Naive thymus-derived CD8-positive, alpha-beta T cell (primary cell): Measurements from ENCODE around the gene PRDM11. TPM values are rescaled to one million over a fixed set of nuclear protein-coding genes. Genes with fewer than 3 reads are reported as not detected.

Experiments used
- ATAC-seq, 2 donors: fragments of 150-1000 bp; cut with Tn5 transposase in 1 of 2; sonication (Bioruptor Pico), chemical (Tn5 transposase) in 1 of 2; 1 replicate in 1 of 2; 2 replicates in 1 of 2; pipeline ENCODE4 v1.10.0; 2021; ENCODE audit warnings: mild to moderate bottlenecking in 2 of 2, moderate library complexity in 2 of 2
- POLR2A ChIA-PET: fragments of 350-600 bp; sonication (Branson Sonifier 250); formaldehyde crosslinking; loops from one replicate; lab custom pipeline; 2021; ENCODE audit warnings: antibody characterized with exemption; lab: Charles Lee
- DNase-seq, 10 donors: peaks; one replicate each; pipeline versions ENCODE4 v3.0.0 to v3.0.0-alpha.2; 2020 to 2022
- H3K27ac Mint-ChIP-seq, 10 donors: one replicate each; pipeline ENCODE4 v1.8.0; 2020 to 2022; ENCODE audit warnings: mild to moderate bottlenecking in 10 of 10, mixed read lengths in 10 of 10, moderate library complexity in 4 of 10, inconsistent platforms in 1 of 10
- H3K27me3 Mint-ChIP-seq, 5 donors: one replicate each; pipeline ENCODE4 v1.8.0; 2021 to 2022; ENCODE audit warnings: mixed read lengths in 5 of 5
- H3K36me3 Mint-ChIP-seq, 3 donors: one replicate each; pipeline ENCODE4 v1.8.0; 2020 to 2022; ENCODE audit warnings: mixed read lengths in 3 of 3, mild to moderate bottlenecking in 2 of 3, inconsistent platforms in 1 of 3
- H3K4me1 Mint-ChIP-seq, 4 donors: one replicate each; pipeline ENCODE4 v1.8.0; 2021 to 2022; ENCODE audit warnings: mixed read lengths in 4 of 4
- H3K4me3 Mint-ChIP-seq, 10 donors: one replicate each; pipeline ENCODE4 v1.8.0; 2020 to 2022; ENCODE audit warnings: mild to moderate bottlenecking in 10 of 10, mixed read lengths in 10 of 10, moderate library complexity in 6 of 10, inconsistent platforms in 1 of 10
- H3K9me3 Mint-ChIP-seq, 9 donors: one replicate each; pipeline ENCODE4 v1.8.0; 2020 to 2022; ENCODE audit warnings: mixed read lengths in 9 of 9, mild to moderate bottlenecking in 3 of 9, inconsistent platforms in 1 of 9, moderate library complexity in 1 of 9
- polyA plus RNA-seq, 3 donors: library from polyadenylated mRNA; unstranded; fragments of 300-500 nt; fragmentation: Illumina TruSeq; gene quantifications; one replicate each; pipeline ENCODE4 v1.2.3, GENCODE V29; 2021
- total RNA-seq, 8 experiments: library from RNA in 2 of 8; stranded (reverse) in 2 of 8; gene quantifications; one replicate each; pipeline ENCODE4 v1.2.3 and lab custom pipeline; 2021 to 2026

Gene PRDM11
- total and polyA plus RNA-seq, 5 experiments from 2014 or later = 0.49 to 12.0 (median 1.4) TPM

GRCh38 chr11:45181193-45181888 is 34.9 kb downstream of the PRDM11 start:
- H3K27ac Mint-ChIP-seq = peak overlapping the region in 1 of 10 donors; percentile 15
- ATAC-seq (no peak), DNase-seq (no peak)
- H3K9me3 Mint-ChIP-seq = no peaks in the 10 kb centered on the region
- H3K27me3 Mint-ChIP-seq = peaks cover 9 to 14% (median 11%) of the 10 kb centered on the region in 5 donors
- H3K4me1 Mint-ChIP-seq = peaks cover 14 to 20% (median 17%) of the 10 kb centered on the region in 4 donors
- peaks cover 4 to 7% (median 4%) of the 10 kb centered on the region in 3 donors for H3K36me3 Mint-ChIP-seq
- H3K4me3 Mint-ChIP-seq = peak overlapping the region; percentile 41 to 74 (median 56)
- POLR2A ChIA-PET = interaction anchor here (0.7 kb wide), 1 partner anchor 15 kb away, joined by 3 read pairs; no protein-coding TSS in a partner anchor

GRCh38 chr11:45181889-45182550 is 35.6 kb downstream of the PRDM11 start:
- Mint-ChIP-seq H3K36me3 (peaks cover 4 to 8% (median 5%) of the 10 kb centered on the region in 3 donors), H3K4me3 (peak overlapping the region in 9 of 10 donors; percentile 29 to 74 (median 53)), H3K27ac (peak overlapping the region in 2 of 10 donors; percentile 15 to 55)

GRCh38 chr11:45182902-45183301 is 36.5 kb downstream of the PRDM11 start:
- Mint-ChIP-seq H3K27ac (no peak overlapping the region), H3K36me3 (peaks cover 0 to 11% (median 11%) of the 10 kb centered on the region in 3 donors), H3K4me3 (peak overlapping the region in 1 of 10 donors; percentile 45), H3K27me3 (peaks cover 9 to 14% (median 11%) of the 10 kb centered on the region in 5 donors), H3K4me1 (peaks cover 14 to 17% (median 17%) of the 10 kb centered on the region in 4 donors), H3K9me3 (no peaks in the 10 kb centered on the region)
- ATAC-seq = no peak
- no peak for DNase-seq
- POLR2A ChIA-PET = no interaction called here

More at GRCh38 chr11:45181889-45182550, 35.6 kb downstream of the PRDM11 start:
- H3K27me3 Mint-ChIP-seq = peaks cover 9 to 14% (median 11%) of the 10 kb centered on the region in 5 donors
- POLR2A ChIA-PET = no interaction called here
- ATAC-seq (no peak), DNase-seq (no peak)
- no peaks in the 10 kb centered on the region for H3K9me3 Mint-ChIP-seq
- H3K4me1 Mint-ChIP-seq = peaks cover 16 to 20% (median 17%) of the 10 kb centered on the region in 4 donors

- DNase-seq = no peak
- peaks cover 0 to 6% (median 0%) of the 10 kb centered on the region in 5 donors for H3K27me3 Mint-ChIP-seq
- H3K9me3 Mint-ChIP-seq = no peaks in the 10 kb centered on the region
- no peak overlapping the region for H3K4me3 Mint-ChIP-seq
- H3K27ac Mint-ChIP-seq = no peak overlapping the region
- no peak for ATAC-seq
- POLR2A ChIA-PET = no interaction called here
- H3K4me1 Mint-ChIP-seq = peaks cover 0 to 8% (median 6%) of the 10 kb centered on the region in 4 donors
- peaks cover 5 to 25% (median 16%) of the 10 kb centered on the region in 3 donors for H3K36me3 Mint-ChIP-seq
Measured at GRCh38 chr11:45184640-45185039, 38.2 kb downstream of the PRDM11 start.

- Mint-ChIP-seq H3K9me3 (no peaks in the 10 kb centered on the region), H3K4me3 (no peak overlapping the region), H3K36me3 (peaks cover 5 to 29% (median 16%) of the 10 kb centered on the region in 3 donors), H3K4me1 (peaks cover 0 to 6% (median 2%) of the 10 kb centered on the region in 4 donors), H3K27ac (no peak overlapping the region), H3K27me3 (peaks cover 0 to 2% (median 0%) of the 10 kb centered on the region in 5 donors)
- POLR2A ChIA-PET = no interaction called here
- DNase-seq = no peak
- ATAC-seq = no peak
Measured at GRCh38 chr11:45185228-45185729, 38.8 kb downstream of the PRDM11 start.

- ATAC-seq = no peak
- Mint-ChIP-seq H3K9me3 (no peaks in the 10 kb centered on the region), H3K4me3 (no peak overlapping the region), H3K36me3 (peaks cover 13 to 37% (median 24%) of the 10 kb centered on the region in 3 donors), H3K4me1 (peaks cover 0 to 6% (median 0%) of the 10 kb centered on the region in 4 donors), H3K27me3 (no peaks in the 10 kb centered on the region), H3K27ac (peak overlapping the region in 1 of 10 donors; percentile 22)
- POLR2A ChIA-PET = no interaction called here
- no peak for DNase-seq
Measured at GRCh38 chr11:45187375-45187774, 40.9 kb downstream of the PRDM11 start.

- no peak overlapping the region for H3K4me3 Mint-ChIP-seq
- H3K27me3 Mint-ChIP-seq = no peaks in the 10 kb centered on the region
- H3K4me1 Mint-ChIP-seq = peaks cover 0 to 6% (median 0%) of the 10 kb centered on the region in 4 donors
- H3K27ac Mint-ChIP-seq = no peak overlapping the region
- H3K9me3 Mint-ChIP-seq = no peaks in the 10 kb centered on the region
- peaks cover 13 to 37% (median 25%) of the 10 kb centered on the region in 3 donors for H3K36me3 Mint-ChIP-seq
- POLR2A ChIA-PET = no interaction called here
- DNase-seq (no peak), ATAC-seq (no peak)
Measured at GRCh38 chr11:45188127-45188526, 41.7 kb downstream of the PRDM11 start.

- Mint-ChIP-seq H3K4me1 (peaks cover 0 to 6% (median 0%) of the 10 kb centered on the region in 4 donors), H3K27ac (no peak overlapping the region), H3K4me3 (no peak overlapping the region), H3K36me3 (peaks cover 13 to 39% (median 25%) of the 10 kb centered on the region in 3 donors), H3K9me3 (no peaks in the 10 kb centered on the region), H3K27me3 (no peaks in the 10 kb centered on the region)
- no peak for DNase-seq
- no peak for ATAC-seq
- POLR2A ChIA-PET = no interaction called here
Measured at GRCh38 chr11:45189230-45189629, 42.8 kb downstream of the PRDM11 start.

- DNase-seq = no peak
- POLR2A ChIA-PET = no interaction called here
- no peak overlapping the region for H3K4me3 Mint-ChIP-seq
- peaks cover 0 to 5% (median 0%) of the 10 kb centered on the region in 4 donors for H3K4me1 Mint-ChIP-seq
- H3K36me3 Mint-ChIP-seq = peaks cover 7 to 47% (median 28%) of the 10 kb centered on the region in 3 donors
- H3K27me3 Mint-ChIP-seq = no peaks in the 10 kb centered on the region
- peak overlapping the region in 1 of 10 donors; percentile 5 for H3K27ac Mint-ChIP-seq
- no peaks in the 10 kb centered on the region for H3K9me3 Mint-ChIP-seq
- ATAC-seq = no peak
Measured at GRCh38 chr11:45193695-45194094, 47.3 kb downstream of the PRDM11 start.

GRCh38 chr11:45204761-45205160 is 58.3 kb downstream of the PRDM11 start:
- H3K4me1 Mint-ChIP-seq = peaks cover 4 to 18% (median 12%) of the 10 kb centered on the region in 4 donors
- POLR2A ChIA-PET = no interaction called here
- H3K9me3 Mint-ChIP-seq = no peaks in the 10 kb centered on the region
- ATAC-seq = no peak
- H3K36me3 Mint-ChIP-seq = peaks cover 7 to 43% (median 29%) of the 10 kb centered on the region in 3 donors
- H3K4me3 Mint-ChIP-seq = no peak overlapping the region
- no peak overlapping the region for H3K27ac Mint-ChIP-seq
- DNase-seq = no peak
- H3K27me3 Mint-ChIP-seq = no peaks in the 10 kb centered on the region

GRCh38 chr11:45205978-45206377 is 59.5 kb downstream of the PRDM11 start:
- no peaks in the 10 kb centered on the region for H3K27me3 Mint-ChIP-seq
- H3K36me3 Mint-ChIP-seq = peaks cover 7 to 50% (median 29%) of the 10 kb centered on the region in 3 donors
- no peaks in the 10 kb centered on the region for H3K9me3 Mint-ChIP-seq
- no peak overlapping the region for H3K4me3 Mint-ChIP-seq
- POLR2A ChIA-PET = no interaction called here
- H3K4me1 Mint-ChIP-seq = peaks cover 7 to 22% (median 15%) of the 10 kb centered on the region in 4 donors
- ATAC-seq (no peak), DNase-seq (no peak)
- H3K27ac Mint-ChIP-seq = peak overlapping the region in 1 of 10 donors; percentile 62

GRCh38 chr11:45208135-45208534 is 61.7 kb downstream of the PRDM11 start:
- no peak overlapping the region for H3K27ac Mint-ChIP-seq
- POLR2A ChIA-PET = no interaction called here
- peaks cover 4 to 54% (median 22%) of the 10 kb centered on the region in 3 donors for H3K36me3 Mint-ChIP-seq
- H3K9me3 Mint-ChIP-seq = no peaks in the 10 kb centered on the region
- no peak overlapping the region for H3K4me3 Mint-ChIP-seq
- DNase-seq = no peak
- no peaks in the 10 kb centered on the region for H3K27me3 Mint-ChIP-seq
- H3K4me1 Mint-ChIP-seq = peaks cover 5 to 15% (median 10%) of the 10 kb centered on the region in 4 donors
- no peak for ATAC-seq
